ENCODE measurements around the gene MPRIP. TPM values are rescaled to one million over a fixed set of nuclear protein-coding genes. Genes with fewer than 3 reads are reported as not detected.
A peak's percentile ranks its signal among the peaks of the same experiment; 100 is the strongest.
"Not testable (repeated sequence)": the region's sequence is repeated elsewhere in the genome, so short reads cannot be mapped to it uniquely, and the experiment has no call there.

Gene MPRIP
- total RNA-seq, 3 donors from 2014 or later, result 121 to 132 (median 132) TPM

GRCh38 chr17:17150448-17150800 is 108.2 kb downstream of the MPRIP start:
- Mint-ChIP-seq H3K9me3 (no peaks in the 10 kb centered on the region), H3K36me3 (ENCODE audit: insufficient read depth) (peaks cover 27% of the 10 kb centered on the region), H3K27me3 (ENCODE audit: low read depth) (no peaks in the 10 kb centered on the region), H3K4me1 (ENCODE audit: low read depth) (peaks cover 47% of the 10 kb centered on the region), H3K4me3 (no peak overlapping the region)
- DNase-seq (no peak), ATAC-seq (peak in 1 of 2 donors; percentile 35)

DNA sequence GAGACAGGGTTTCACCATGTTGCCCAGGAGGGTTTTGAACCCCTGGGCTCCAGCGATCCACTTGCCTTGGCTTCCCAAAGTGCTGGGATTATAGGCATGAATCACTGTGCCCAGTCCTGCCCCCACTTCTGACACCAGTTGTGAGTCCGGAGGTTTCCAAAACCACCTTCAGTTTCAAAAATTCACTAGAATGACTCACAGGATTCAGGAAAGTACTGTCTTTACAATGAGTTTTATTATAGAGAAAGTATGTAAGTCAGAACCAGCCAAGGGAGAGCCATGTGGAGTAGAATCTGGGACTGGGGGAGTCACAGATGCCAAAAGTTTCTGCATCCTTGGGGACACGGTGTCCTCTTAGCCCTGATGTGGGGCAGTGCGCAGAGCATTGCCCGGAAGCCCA is 108.8 kb downstream of the MPRIP start:
- peak; percentile 57 to 61 for ATAC-seq
- Mint-ChIP-seq H3K27me3 (ENCODE audit: low read depth) (no peaks in the 10 kb centered on the region), H3K36me3 (ENCODE audit: insufficient read depth) (peaks cover 28% of the 10 kb centered on the region), H3K4me1 (ENCODE audit: low read depth) (peaks cover 50% of the 10 kb centered on the region), H3K9me3 (no peaks in the 10 kb centered on the region), H3K4me3 (no peak overlapping the region)
- DNase-seq, result no peak

- H3K4me3 Mint-ChIP-seq, result no peak overlapping the region
- ATAC-seq (no peak), DNase-seq (no peak)
- no peaks in the 10 kb centered on the region for H3K27me3 Mint-ChIP-seq (ENCODE audit: low read depth)
- H3K4me1 Mint-ChIP-seq (ENCODE audit: low read depth), result peaks cover 50% of the 10 kb centered on the region
- H3K36me3 Mint-ChIP-seq (ENCODE audit: insufficient read depth), result peaks cover 29% of the 10 kb centered on the region
- no peaks in the 10 kb centered on the region for H3K9me3 Mint-ChIP-seq
Measured at GRCh38 chr17:17151541-17151940, 109.3 kb downstream of the MPRIP start.

- no peaks in the 10 kb centered on the region for H3K9me3 Mint-ChIP-seq
- peaks cover 33% of the 10 kb centered on the region for H3K36me3 Mint-ChIP-seq (ENCODE audit: insufficient read depth)
- H3K4me1 Mint-ChIP-seq (ENCODE audit: low read depth), result peaks cover 50% of the 10 kb centered on the region
- DNase-seq (no peak), ATAC-seq (peak in 1 of 2 donors; percentile 36)
- no peak overlapping the region for H3K4me3 Mint-ChIP-seq
- no peaks in the 10 kb centered on the region for H3K27me3 Mint-ChIP-seq (ENCODE audit: low read depth)
Measured at GRCh38 chr17:17151962-17152361, 109.7 kb downstream of the MPRIP start.

GRCh38 chr17:17152385-17152784 is 110.1 kb downstream of the MPRIP start:
- no peaks in the 10 kb centered on the region for H3K9me3 Mint-ChIP-seq
- no peak for ATAC-seq
- peaks cover 50% of the 10 kb centered on the region for H3K4me1 Mint-ChIP-seq (ENCODE audit: low read depth)
- no peaks in the 10 kb centered on the region for H3K27me3 Mint-ChIP-seq (ENCODE audit: low read depth)
- DNase-seq, result no peak
- H3K4me3 Mint-ChIP-seq, result peak overlapping the region; percentile 4
- peaks cover 34% of the 10 kb centered on the region for H3K36me3 Mint-ChIP-seq (ENCODE audit: insufficient read depth)

DNA sequence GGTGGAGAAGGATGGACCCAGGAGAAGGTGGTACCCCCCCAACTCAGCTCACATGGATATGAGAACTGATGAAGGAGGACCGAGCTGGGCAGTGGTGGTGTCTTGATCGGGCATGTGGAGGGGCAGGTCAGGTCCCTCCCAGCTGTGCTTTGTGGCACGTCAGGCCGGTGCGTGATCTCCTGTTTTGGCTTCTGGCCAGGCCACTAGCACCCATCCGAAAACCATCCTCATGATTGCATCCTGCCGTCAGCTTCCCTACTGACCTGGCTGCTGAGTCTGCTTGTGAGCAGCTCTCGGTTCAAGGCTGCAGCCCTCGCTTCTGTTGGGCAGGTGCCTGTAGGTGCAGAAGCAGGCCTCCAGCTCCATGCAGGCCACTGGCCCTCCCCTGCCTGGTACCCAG is 110.8 kb downstream of the MPRIP start:
- H3K36me3 Mint-ChIP-seq (ENCODE audit: insufficient read depth), result peaks cover 33% of the 10 kb centered on the region
- peaks cover 50% of the 10 kb centered on the region for H3K4me1 Mint-ChIP-seq (ENCODE audit: low read depth)
- no peaks in the 10 kb centered on the region for H3K27me3 Mint-ChIP-seq (ENCODE audit: low read depth)
- DNase-seq (no peak), ATAC-seq (no peak)
- H3K4me3 Mint-ChIP-seq, result no peak overlapping the region
- H3K9me3 Mint-ChIP-seq, result no peaks in the 10 kb centered on the region

- ATAC-seq, result no peak
- Mint-ChIP-seq H3K4me1 (ENCODE audit: low read depth) (peaks cover 50% of the 10 kb centered on the region), H3K27me3 (ENCODE audit: low read depth) (no peaks in the 10 kb centered on the region), H3K4me3 (no peak overlapping the region), H3K9me3 (no peaks in the 10 kb centered on the region), H3K36me3 (ENCODE audit: insufficient read depth) (peaks cover 31% of the 10 kb centered on the region)
- DNase-seq, result no peak
Measured at GRCh38 chr17:17153709-17154108, 111.5 kb downstream of the MPRIP start.

DNA sequence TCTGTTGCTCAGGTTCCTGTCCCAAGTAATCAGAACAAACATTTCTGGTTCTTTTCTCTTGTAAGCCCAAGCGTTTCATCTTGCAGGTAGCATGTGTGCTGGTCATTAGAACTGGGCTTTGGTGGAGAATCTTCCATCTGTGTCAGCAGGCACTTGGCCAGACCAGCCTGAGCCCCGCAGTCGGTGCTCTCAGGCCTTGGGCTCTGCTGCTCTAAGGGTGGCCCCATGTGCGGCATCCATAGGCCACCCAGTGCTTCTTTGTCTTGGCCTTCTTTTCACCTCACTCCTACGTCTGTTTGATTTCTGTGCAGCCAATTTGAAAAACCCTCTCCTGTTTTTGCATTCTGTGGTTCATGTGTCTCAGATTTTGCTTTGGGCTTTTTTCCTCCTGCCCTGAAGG is 112.3 kb downstream of the MPRIP start:
- H3K36me3 Mint-ChIP-seq (ENCODE audit: insufficient read depth), result peaks cover 36% of the 10 kb centered on the region
- no peak for ATAC-seq
- no peaks in the 10 kb centered on the region for H3K9me3 Mint-ChIP-seq
- peaks cover 50% of the 10 kb centered on the region for H3K4me1 Mint-ChIP-seq (ENCODE audit: low read depth)
- no peaks in the 10 kb centered on the region for H3K27me3 Mint-ChIP-seq (ENCODE audit: low read depth)
- DNase-seq, result no peak
- no peak overlapping the region for H3K4me3 Mint-ChIP-seq

GRCh38 chr17:17154981-17155380 is 112.7 kb downstream of the MPRIP start:
- DNase-seq, result no peak
- Mint-ChIP-seq H3K27me3 (ENCODE audit: low read depth) (no peaks in the 10 kb centered on the region), H3K36me3 (ENCODE audit: insufficient read depth) (peaks cover 39% of the 10 kb centered on the region), H3K4me1 (ENCODE audit: low read depth) (peaks cover 47% of the 10 kb centered on the region), H3K4me3 (no peak overlapping the region), H3K9me3 (no peaks in the 10 kb centered on the region)
- ATAC-seq, result no peak

GRCh38 chr17:17155568-17155967 is 113.3 kb downstream of the MPRIP start:
- Mint-ChIP-seq H3K4me1 (ENCODE audit: low read depth) (peaks cover 43% of the 10 kb centered on the region), H3K4me3 (no peak overlapping the region), H3K27me3 (ENCODE audit: low read depth) (no peaks in the 10 kb centered on the region), H3K36me3 (ENCODE audit: insufficient read depth) (peaks cover 36% of the 10 kb centered on the region), H3K9me3 (no peaks in the 10 kb centered on the region)
- DNase-seq, result no peak
- ATAC-seq, result no peak

GRCh38 chr17:17156107-17156506 is 113.8 kb downstream of the MPRIP start:
- H3K4me1 Mint-ChIP-seq (ENCODE audit: low read depth), result peaks cover 39% of the 10 kb centered on the region
- ATAC-seq (no peak), DNase-seq (no peak)
- no peaks in the 10 kb centered on the region for H3K27me3 Mint-ChIP-seq (ENCODE audit: low read depth)
- no peak overlapping the region for H3K4me3 Mint-ChIP-seq
- H3K9me3 Mint-ChIP-seq, result no peaks in the 10 kb centered on the region
- H3K36me3 Mint-ChIP-seq (ENCODE audit: insufficient read depth), result peaks cover 36% of the 10 kb centered on the region

DNA sequence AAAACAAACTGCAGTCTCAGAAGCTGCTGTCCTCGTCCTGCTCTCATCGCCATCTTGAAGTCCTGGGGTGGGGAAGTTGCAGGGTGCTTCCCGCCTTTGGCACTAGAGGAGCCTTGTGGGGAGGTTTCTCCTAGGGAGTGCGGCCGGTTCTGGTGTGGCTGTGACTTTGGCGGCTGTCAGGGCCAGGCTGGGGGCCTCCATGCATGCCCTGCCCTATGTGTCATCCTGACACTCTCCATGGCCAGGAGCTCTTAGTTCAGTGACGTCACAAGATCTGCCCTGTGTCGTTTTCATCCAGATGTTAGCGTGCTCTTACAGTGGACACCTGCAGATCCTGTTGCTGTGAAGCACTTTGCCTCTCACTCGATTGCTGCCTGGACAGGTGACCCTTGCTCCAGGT is 114.3 kb downstream of the MPRIP start:
- no peak overlapping the region for H3K4me3 Mint-ChIP-seq
- no peak for ATAC-seq
- peaks cover 38% of the 10 kb centered on the region for H3K36me3 Mint-ChIP-seq (ENCODE audit: insufficient read depth)
- no peaks in the 10 kb centered on the region for H3K9me3 Mint-ChIP-seq
- no peaks in the 10 kb centered on the region for H3K27me3 Mint-ChIP-seq (ENCODE audit: low read depth)
- H3K4me1 Mint-ChIP-seq (ENCODE audit: low read depth), result peaks cover 37% of the 10 kb centered on the region
- no peak for DNase-seq

GRCh38 chr17:17157041-17157440 is 114.8 kb downstream of the MPRIP start:
- no peaks in the 10 kb centered on the region for H3K9me3 Mint-ChIP-seq
- no peak for DNase-seq
- peaks cover 38% of the 10 kb centered on the region for H3K36me3 Mint-ChIP-seq (ENCODE audit: insufficient read depth)
- ATAC-seq, result no peak
- H3K27me3 Mint-ChIP-seq (ENCODE audit: low read depth), result no peaks in the 10 kb centered on the region
- H3K4me3 Mint-ChIP-seq, result no peak overlapping the region
- H3K4me1 Mint-ChIP-seq (ENCODE audit: low read depth), result peaks cover 33% of the 10 kb centered on the region

DNA sequence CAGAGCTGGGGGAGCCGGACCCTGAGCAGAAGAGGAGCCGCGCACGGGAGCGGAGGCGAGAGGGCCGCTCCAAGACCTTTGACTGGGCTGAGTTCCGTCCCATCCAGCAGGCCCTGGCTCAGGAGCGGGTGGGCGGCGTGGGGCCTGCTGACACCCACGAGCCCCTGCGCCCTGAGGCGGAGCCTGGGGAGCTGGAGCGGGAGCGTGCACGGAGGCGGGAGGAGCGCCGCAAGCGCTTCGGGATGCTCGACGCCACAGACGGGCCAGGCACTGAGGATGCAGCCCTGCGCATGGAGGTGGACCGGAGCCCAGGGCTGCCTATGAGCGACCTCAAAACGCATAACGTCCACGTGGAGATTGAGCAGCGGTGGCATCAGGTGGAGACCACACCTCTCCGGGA is 116.2 kb downstream of the MPRIP start:
- Mint-ChIP-seq H3K4me1 (ENCODE audit: low read depth) (peaks cover 20% of the 10 kb centered on the region), H3K36me3 (ENCODE audit: insufficient read depth) (peaks cover 38% of the 10 kb centered on the region)
- ATAC-seq; H3K4me3 Mint-ChIP-seq; H3K9me3 Mint-ChIP-seq; H3K27me3 Mint-ChIP-seq (ENCODE audit: low read depth); DNase-seq: not testable (repeated sequence)

- H3K4me3 Mint-ChIP-seq, result no peak overlapping the region
- H3K36me3 Mint-ChIP-seq (ENCODE audit: insufficient read depth), result peaks cover 34% of the 10 kb centered on the region
- no peaks in the 10 kb centered on the region for H3K27me3 Mint-ChIP-seq (ENCODE audit: low read depth)
Measured at GRCh38 chr17:17159571-17159970, 117.3 kb downstream of the MPRIP start.

DNA sequence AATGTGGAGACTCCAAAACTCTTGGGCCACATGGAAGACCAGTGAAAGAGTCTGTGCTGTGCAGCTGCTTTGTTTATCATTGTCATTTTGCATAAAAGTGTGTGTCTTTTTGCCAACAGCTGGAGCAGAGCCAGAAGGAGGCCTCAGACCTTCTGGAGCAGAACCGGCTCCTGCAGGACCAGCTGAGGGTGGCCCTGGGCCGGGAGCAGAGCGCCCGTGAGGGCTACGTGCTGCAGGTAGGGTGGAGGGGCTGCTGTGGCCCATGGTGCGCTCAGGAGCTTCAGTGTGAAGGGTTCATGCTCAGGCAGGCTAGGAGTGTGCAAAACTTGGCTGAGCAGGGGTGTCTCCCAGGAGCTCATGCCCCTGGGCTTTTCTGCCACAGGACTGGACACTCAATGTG is 118.9 kb downstream of the MPRIP start:
- H3K9me3 Mint-ChIP-seq, result no peaks in the 10 kb centered on the region
- ATAC-seq (no peak), DNase-seq (no peak)
- H3K4me3 Mint-ChIP-seq, result no peak overlapping the region
- H3K27me3 Mint-ChIP-seq (ENCODE audit: low read depth), result no peaks in the 10 kb centered on the region
- peaks cover 37% of the 10 kb centered on the region for H3K36me3 Mint-ChIP-seq (ENCODE audit: insufficient read depth)
- H3K4me1 Mint-ChIP-seq (ENCODE audit: low read depth), result no peaks in the 10 kb centered on the region

More at GRCh38 chr17:17159571-17159970, 117.3 kb downstream of the MPRIP start:
- DNase-seq (no peak), ATAC-seq (no peak)
- Mint-ChIP-seq H3K4me1 (ENCODE audit: low read depth) (peaks cover 9% of the 10 kb centered on the region), H3K9me3 (no peaks in the 10 kb centered on the region)
